ENCODE data around the gene POLR3H.

DNA sequence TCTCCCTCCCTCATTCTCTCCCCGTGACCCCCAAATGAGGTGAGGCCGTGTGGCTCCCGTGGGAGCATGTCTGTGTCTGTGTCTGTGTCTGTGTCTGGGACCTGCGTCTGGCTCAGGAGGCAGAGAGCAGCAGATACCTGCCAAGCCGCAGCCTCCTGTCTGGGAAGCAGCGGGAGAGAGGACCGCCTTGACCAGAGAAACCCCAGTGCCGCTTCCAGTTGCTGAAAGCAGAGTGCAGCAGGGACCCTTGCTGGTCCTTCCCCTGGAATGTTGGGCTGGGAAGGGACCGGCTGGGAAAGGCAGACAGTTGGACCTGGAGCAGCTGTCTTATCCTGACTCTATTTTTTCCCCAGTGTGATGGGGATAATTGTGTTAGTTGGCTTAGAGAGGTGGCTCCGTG is 17.1 kb upstream of the POLR3H start:
- TF ChIP-seq KLF5 (IDR thresholded peaks at IDR 0.05; ENCODE audit: partially characterized antibody) (no peak), HCFC1 (IDR thresholded peaks at IDR 0.05; ENCODE audit: low read length) (no peak), RAD21 (IDR thresholded peaks at IDR 0.05; ENCODE audit: insufficient read depth, low read depth, low read length) (no peak), POU2F2 (IDR thresholded peaks at IDR 0.05; ENCODE audit: borderline replicate concordance, low read depth, low read length) (no peak), EP300 (IDR thresholded peaks at IDR 0.05; ENCODE audit: borderline replicate concordance in 1 of 2, control insufficient read depth in 1 of 2, low read depth in 2 of 2, low read length in 2 of 2) (no peak), CEBPB (IDR thresholded peaks at IDR 0.05; ENCODE audit: borderline replicate concordance in 1 of 2, low read depth in 2 of 2, low read length in 2 of 2) (no peak)
- TF ChIP-seq, protein P1, sequence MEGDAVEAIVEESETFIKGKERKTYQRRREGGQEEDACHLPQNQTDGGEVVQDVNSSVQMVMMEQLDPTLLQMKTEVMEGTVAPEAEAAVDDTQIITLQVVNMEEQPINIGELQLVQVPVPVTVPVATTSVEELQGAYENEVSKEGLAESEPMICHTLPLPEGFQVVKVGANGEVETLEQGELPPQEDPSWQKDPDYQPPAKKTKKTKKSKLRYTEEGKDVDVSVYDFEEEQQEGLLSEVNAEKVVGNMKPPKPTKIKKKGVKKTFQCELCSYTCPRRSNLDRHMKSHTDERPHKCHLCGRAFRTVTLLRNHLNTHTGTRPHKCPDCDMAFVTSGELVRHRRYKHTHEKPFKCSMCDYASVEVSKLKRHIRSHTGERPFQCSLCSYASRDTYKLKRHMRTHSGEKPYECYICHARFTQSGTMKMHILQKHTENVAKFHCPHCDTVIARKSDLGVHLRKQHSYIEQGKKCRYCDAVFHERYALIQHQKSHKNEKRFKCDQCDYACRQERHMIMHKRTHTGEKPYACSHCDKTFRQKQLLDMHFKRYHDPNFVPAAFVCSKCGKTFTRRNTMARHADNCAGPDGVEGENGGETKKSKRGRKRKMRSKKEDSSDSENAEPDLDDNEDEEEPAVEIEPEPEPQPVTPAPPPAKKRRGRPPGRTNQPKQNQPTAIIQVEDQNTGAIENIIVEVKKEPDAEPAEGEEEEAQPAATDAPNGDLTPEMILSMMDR (IDR thresholded peaks at IDR 0.05 in 2 of 3, conservative IDR thresholded peaks at IDR 0.05 in 1 of 3; ENCODE audit: control insufficient read depth in 2 of 3, extremely low read depth in 1 of 3, insufficient read depth in 1 of 3, low read depth in 3 of 3, low read length in 3 of 3): no peak
- TF ChIP-seq, protein P2, sequence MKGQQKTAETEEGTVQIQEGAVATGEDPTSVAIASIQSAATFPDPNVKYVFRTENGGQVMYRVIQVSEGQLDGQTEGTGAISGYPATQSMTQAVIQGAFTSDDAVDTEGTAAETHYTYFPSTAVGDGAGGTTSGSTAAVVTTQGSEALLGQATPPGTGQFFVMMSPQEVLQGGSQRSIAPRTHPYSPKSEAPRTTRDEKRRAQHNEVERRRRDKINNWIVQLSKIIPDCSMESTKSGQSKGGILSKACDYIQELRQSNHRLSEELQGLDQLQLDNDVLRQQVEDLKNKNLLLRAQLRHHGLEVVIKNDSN (IDR thresholded peaks at IDR 0.05; ENCODE audit: borderline replicate concordance, extremely low read length, insufficient read depth, low read depth, low read length): no peak
- TF ChIP-seq, protein P3, sequence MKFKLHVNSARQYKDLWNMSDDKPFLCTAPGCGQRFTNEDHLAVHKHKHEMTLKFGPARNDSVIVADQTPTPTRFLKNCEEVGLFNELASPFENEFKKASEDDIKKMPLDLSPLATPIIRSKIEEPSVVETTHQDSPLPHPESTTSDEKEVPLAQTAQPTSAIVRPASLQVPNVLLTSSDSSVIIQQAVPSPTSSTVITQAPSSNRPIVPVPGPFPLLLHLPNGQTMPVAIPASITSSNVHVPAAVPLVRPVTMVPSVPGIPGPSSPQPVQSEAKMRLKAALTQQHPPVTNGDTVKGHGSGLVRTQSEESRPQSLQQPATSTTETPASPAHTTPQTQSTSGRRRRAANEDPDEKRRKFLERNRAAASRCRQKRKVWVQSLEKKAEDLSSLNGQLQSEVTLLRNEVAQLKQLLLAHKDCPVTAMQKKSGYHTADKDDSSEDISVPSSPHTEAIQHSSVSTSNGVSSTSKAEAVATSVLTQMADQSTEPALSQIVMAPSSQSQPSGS (IDR thresholded peaks at IDR 0.05; ENCODE audit: low read length): no peak

All from GM12878 (cell line).